Esophagus muscularis mucosa (tissue), 4 donors: Measurements from ENCODE around the gene PTTG1IP.

Experiments used
- CTCF ChIP-seq, 3 experiments: fragments of 200-600 bp in 2 of 3; fragments of 450-650 bp in 1 of 3; sonication (generic) in 2 of 3; IDR thresholded peaks; one replicate each; pipeline ENCODE4 v1.5.1; 2017 to 2019; ENCODE audit warnings: antibody characterized with exemption in 3 of 3, mild to moderate bottlenecking in 2 of 3, moderate library complexity in 1 of 3
- EP300 ChIP-seq: sonication (generic); formaldehyde crosslinking; IDR thresholded peaks from one replicate; pipeline ENCODE4 v1.6.1; 2017; ENCODE audit warnings: antibody characterized with exemption
- POLR2A ChIP-seq: fragments of 450-650 bp; IDR thresholded peaks from one replicate; pipeline ENCODE4 v1.6.1; 2017; ENCODE audit warnings: antibody characterized with exemption, moderate library complexity, mild to moderate bottlenecking, low read depth
- POLR2AphosphoS5 ChIP-seq, 2 donors: sonication (generic); formaldehyde crosslinking; IDR thresholded peaks; one replicate each; pipeline ENCODE4 v1.6.1; 2017; ENCODE audit warnings: antibody characterized with exemption in 2 of 2

- TF ChIP-seq CTCF (IDR thresholded peaks at IDR 0.05) (no peak), POLR2A (no peak), POLR2AphosphoS5 (IDR thresholded peaks at IDR 0.05) (no peak), EP300 (no peak)
Observed at GRCh38 chr21:44868707-44869106, 4.8 kb downstream of the PTTG1IP start.
